MCF 10A (cell line): Measurements from ENCODE around the gene SH3RF1. TPM values are rescaled to one million over a fixed set of nuclear protein-coding genes. Genes with fewer than 3 reads are reported as not detected.

Experiments
- BruUV-seq: library from RNA; stranded (reverse); fragments of 400-500 nt; replicated peaks from 2 replicates; lab custom pipeline; 2021; lab: Mats Ljungman, UMichigan
- CTCF ChIA-PET: fragments of 300-600 bp; sonication (Branson Sonifier 250); formaldehyde crosslinking; extraction: SDS; loops from one replicate; lab custom pipeline; 2021; ENCODE audit warnings: antibody characterized with exemption, inconsistent platforms; lab: Yijun Ruan, JAX
- POLR2A ChIA-PET: fragments of 300-600, 350-650 bp; sonication (Branson Sonifier 250); formaldehyde crosslinking; extraction: SDS; loops from one replicate; lab custom pipeline; 2020; ENCODE audit warnings: antibody characterized with exemption, inconsistent platforms; lab: Yijun Ruan, JAX
- DNase-seq: peaks from one replicate; pipeline ENCODE4 v3.0.0-alpha.2; 2018; ENCODE audit not compliant: unreplicated experiment
- H3K27ac Mint-ChIP-seq: one replicate; pipeline ENCODE4 v1.8.0; 2022; ENCODE audit warnings: mild to moderate bottlenecking, low read depth, mixed read lengths; ENCODE audit not compliant: unreplicated experiment
- H3K27me3 Mint-ChIP-seq: one replicate; pipeline ENCODE4 v1.8.0; 2022; ENCODE audit warnings: mixed read lengths; ENCODE audit not compliant: insufficient read depth, unreplicated experiment
- H3K36me3 Mint-ChIP-seq: one replicate; pipeline ENCODE4 v1.8.0; 2022; ENCODE audit warnings: mild to moderate bottlenecking, moderate library complexity, mixed read lengths; ENCODE audit not compliant: insufficient read depth, unreplicated experiment
- H3K4me1 Mint-ChIP-seq: one replicate; pipeline ENCODE4 v1.8.0; 2022; ENCODE audit warnings: mixed read lengths; ENCODE audit not compliant: insufficient read depth, unreplicated experiment
- H3K4me3 Mint-ChIP-seq: one replicate; pipeline ENCODE4 v1.8.0; 2022; ENCODE audit warnings: mild to moderate bottlenecking, moderate library complexity, mixed read lengths; ENCODE audit not compliant: unreplicated experiment
- H3K9me3 Mint-ChIP-seq: one replicate; pipeline ENCODE4 v1.8.0; 2022; ENCODE audit warnings: mixed read lengths; ENCODE audit not compliant: unreplicated experiment
- intact Hi-C: fragments of 100-400 bp; cut with micrococcal nuclease; formaldehyde crosslinking; loops from 2 replicates; pipeline ENCODE4 v1.14.1; 2022
- total RNA-seq: library from RNA; stranded (reverse); gene quantifications from 2 replicates; pipeline ENCODE4 v1.2.3, GENCODE V29; 2022
- TF ChIP-seq, protein P1 (sequence below): fragments of 200-600 bp; IDR thresholded peaks from one replicate; pipeline ENCODE4 v1.8.0; 2022; ENCODE audit warnings: antibody characterized with exemption, mild to moderate bottlenecking; ENCODE audit not compliant: unreplicated experiment

SH3RF1 gene
- total RNA-seq, 1 experiment from 2014 or later, result 17.4 TPM

- H3K27me3 Mint-ChIP-seq, result no peaks in the 10 kb centered on the region
- no peak overlapping the region for H3K27ac Mint-ChIP-seq
- intact Hi-C loops, result no loop called here
- TF ChIP-seq, protein P1, sequence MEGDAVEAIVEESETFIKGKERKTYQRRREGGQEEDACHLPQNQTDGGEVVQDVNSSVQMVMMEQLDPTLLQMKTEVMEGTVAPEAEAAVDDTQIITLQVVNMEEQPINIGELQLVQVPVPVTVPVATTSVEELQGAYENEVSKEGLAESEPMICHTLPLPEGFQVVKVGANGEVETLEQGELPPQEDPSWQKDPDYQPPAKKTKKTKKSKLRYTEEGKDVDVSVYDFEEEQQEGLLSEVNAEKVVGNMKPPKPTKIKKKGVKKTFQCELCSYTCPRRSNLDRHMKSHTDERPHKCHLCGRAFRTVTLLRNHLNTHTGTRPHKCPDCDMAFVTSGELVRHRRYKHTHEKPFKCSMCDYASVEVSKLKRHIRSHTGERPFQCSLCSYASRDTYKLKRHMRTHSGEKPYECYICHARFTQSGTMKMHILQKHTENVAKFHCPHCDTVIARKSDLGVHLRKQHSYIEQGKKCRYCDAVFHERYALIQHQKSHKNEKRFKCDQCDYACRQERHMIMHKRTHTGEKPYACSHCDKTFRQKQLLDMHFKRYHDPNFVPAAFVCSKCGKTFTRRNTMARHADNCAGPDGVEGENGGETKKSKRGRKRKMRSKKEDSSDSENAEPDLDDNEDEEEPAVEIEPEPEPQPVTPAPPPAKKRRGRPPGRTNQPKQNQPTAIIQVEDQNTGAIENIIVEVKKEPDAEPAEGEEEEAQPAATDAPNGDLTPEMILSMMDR, result no peak
- POLR2A ChIA-PET, result interaction anchor here (0.5 to 1.3 kb wide), 2 partner anchors 10 to 11 kb away, joined by 3 to 4 read pairs; no protein-coding TSS in a partner anchor
- H3K36me3 Mint-ChIP-seq, result no peaks in the 10 kb centered on the region
- no peak overlapping the region for H3K4me3 Mint-ChIP-seq
- CTCF ChIA-PET, result interaction anchor here (1.1 to 1.3 kb wide), 2 partner anchors 24 to 39 kb away, joined by 3 to 4 read pairs; no protein-coding TSS in a partner anchor
- H3K9me3 Mint-ChIP-seq, result no peaks in the 10 kb centered on the region
- BruUV-seq, result no TSS peak
- peaks cover 37% of the 10 kb centered on the region for H3K4me1 Mint-ChIP-seq
- DNase-seq, result no peak
Observed at GRCh38 chr4:169246279-169246678, 24.5 kb downstream of the SH3RF1 start.

DNA sequence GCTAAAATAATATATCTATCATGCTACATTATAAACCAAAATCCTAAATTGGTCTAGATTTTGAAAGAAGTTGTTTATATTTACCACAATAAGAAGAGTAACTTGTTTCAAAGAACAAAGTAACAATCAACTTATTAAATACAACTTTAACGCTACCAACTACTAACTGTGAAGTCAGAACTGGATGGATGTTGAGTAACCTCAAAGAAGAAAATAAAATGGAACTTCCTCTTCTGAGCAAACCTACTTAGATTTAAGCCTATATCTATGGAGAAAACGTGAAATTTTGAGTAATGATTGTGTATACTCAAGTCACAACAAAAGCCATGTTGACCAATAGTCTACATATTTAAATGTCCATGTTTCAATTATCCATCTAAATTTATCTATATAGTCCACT, 25.7 kb downstream of the SH3RF1 start:
- Mint-ChIP-seq H3K27me3 (no peaks in the 10 kb centered on the region), H3K27ac (no peak overlapping the region), H3K9me3 (no peaks in the 10 kb centered on the region), H3K4me1 (peaks cover 26% of the 10 kb centered on the region), H3K4me3 (no peak overlapping the region), H3K36me3 (no peaks in the 10 kb centered on the region)
- TF ChIP-seq, protein P1, result no peak
- no TSS peak for BruUV-seq
- ChIA-PET CTCF (interaction anchor here (1.1 kb wide), 1 partner anchor 25 kb away, joined by 3 read pairs; no protein-coding TSS in a partner anchor), POLR2A (interaction anchor here (1.3 kb wide), 1 partner anchor 10 kb away, joined by 3 read pairs; no protein-coding TSS in a partner anchor)
- DNase-seq, result no peak
- intact Hi-C loops, result no loop called here

GRCh38 chr4:169243825-169244609, 26.7 kb downstream of the SH3RF1 start:
- POLR2A ChIA-PET, result interaction anchor here (1.2 kb wide), 1 partner anchor 25 kb away, joined by 5 read pairs; no protein-coding TSS in a partner anchor
- peak; percentile 24 for DNase-seq
- Mint-ChIP-seq H3K27ac (no peak overlapping the region), H3K27me3 (no peaks in the 10 kb centered on the region), H3K4me1 (peaks cover 20% of the 10 kb centered on the region), H3K9me3 (no peaks in the 10 kb centered on the region), H3K4me3 (peak overlapping the region; percentile 14), H3K36me3 (no peaks in the 10 kb centered on the region)
- intact Hi-C loops, result no loop called here
- BruUV-seq, result no TSS peak
- TF ChIP-seq, protein P1, result no peak
- CTCF ChIA-PET, result interaction anchor here (1.2 to 1.8 kb wide), 3 partner anchors 9 to 26 kb away, joined by 3 to 4 read pairs (median 4); no protein-coding TSS in a partner anchor

GRCh38 chr4:169241464-169241863, 29.3 kb downstream of the SH3RF1 start:
- H3K4me1 Mint-ChIP-seq, result peaks cover 36% of the 10 kb centered on the region
- no peak overlapping the region for H3K27ac Mint-ChIP-seq
- ChIA-PET CTCF (interaction anchor here (1.1 to 1.2 kb wide), 2 partner anchors 11 to 23 kb away, joined by 3 read pairs; no protein-coding TSS in a partner anchor), POLR2A (interaction anchor here (0.6 kb wide), 1 partner anchor 16 kb away, joined by 4 read pairs; no protein-coding TSS in a partner anchor)
- no peaks in the 10 kb centered on the region for H3K9me3 Mint-ChIP-seq
- H3K4me3 Mint-ChIP-seq, result no peak overlapping the region
- H3K36me3 Mint-ChIP-seq, result no peaks in the 10 kb centered on the region
- no peaks in the 10 kb centered on the region for H3K27me3 Mint-ChIP-seq
- DNase-seq, result no peak
- no TSS peak for BruUV-seq
- intact Hi-C loops, result no loop called here
- TF ChIP-seq, protein P1, result no peak
